ENCODE data around the gene FAM107B. TPM values are rescaled to one million over a fixed set of nuclear protein-coding genes. Genes with fewer than 3 reads are reported as not detected.
"Not testable (repeated sequence)": the region's sequence is repeated elsewhere in the genome, so short reads cannot be mapped to it uniquely, and the experiment has no call there.

FAM107B gene
- polyA plus RNA-seq, 6 donors from 2014 or later, result 112 to 259 (median 159) TPM

GRCh38 chr10:14639637-14640036 lies 135.1 kb downstream of the FAM107B start:
- H3K9me3 Mint-ChIP-seq, result peaks cover 0 to 8% (median 4%) of the 10 kb centered on the region in 7 donors
- no peaks in the 10 kb centered on the region for H3K27me3 Mint-ChIP-seq
- no peak for ATAC-seq (ENCODE audit: low read depth in 2 of 2)
- DNase-seq, result no peak
- peaks cover 12 to 39% (median 29%) of the 10 kb centered on the region in 3 donors for H3K4me1 Mint-ChIP-seq
- no peak overlapping the region for H3K4me3 Mint-ChIP-seq
- H3K27ac Mint-ChIP-seq, result peak overlapping the region in 1 of 6 donors; percentile 46
- H3K36me3 Mint-ChIP-seq, result no peaks in the 10 kb centered on the region

GRCh38 chr10:14635043-14635710 lies 139.5 kb downstream of the FAM107B start:
- peak overlapping the region in 1 of 8 donors; percentile 30 for H3K4me3 Mint-ChIP-seq
- ATAC-seq (ENCODE audit: low read depth in 2 of 2), result no peak
- no peaks in the 10 kb centered on the region for H3K27me3 Mint-ChIP-seq
- peak overlapping the region in 1 of 6 donors; percentile 47 for H3K27ac Mint-ChIP-seq
- H3K9me3 Mint-ChIP-seq, result no peaks in the 10 kb centered on the region
- no peaks in the 10 kb centered on the region for H3K36me3 Mint-ChIP-seq
- no peak for DNase-seq
- H3K4me1 Mint-ChIP-seq, result peaks cover 8 to 22% (median 12%) of the 10 kb centered on the region in 3 donors

GRCh38 chr10:14634572-14634971 lies 140.1 kb downstream of the FAM107B start:
- peak overlapping the region in 1 of 6 donors; percentile 72 for H3K27ac Mint-ChIP-seq

GRCh38 chr10:14625765-14626525 lies 148.8 kb downstream of the FAM107B start:
- no peak for DNase-seq
- ATAC-seq (ENCODE audit: low read depth in 2 of 2), result no peak
- H3K9me3 Mint-ChIP-seq, result no peaks in the 10 kb centered on the region

More at GRCh38 chr10:14634572-14634971, 140.1 kb downstream of the FAM107B start:
- H3K36me3 Mint-ChIP-seq; DNase-seq; ATAC-seq (ENCODE audit: low read depth in 2 of 2); H3K4me3 Mint-ChIP-seq; H3K27me3 Mint-ChIP-seq; H3K9me3 Mint-ChIP-seq: not testable (repeated sequence)
- H3K4me1 Mint-ChIP-seq, result peaks cover 6 to 21% (median 12%) of the 10 kb centered on the region in 3 donors

GRCh38 chr10:14625192-14625631 lies 149.5 kb downstream of the FAM107B start:
- no peaks in the 10 kb centered on the region for H3K9me3 Mint-ChIP-seq

More at GRCh38 chr10:14625765-14626525, 148.8 kb downstream of the FAM107B start:
- no peaks in the 10 kb centered on the region for H3K27me3 Mint-ChIP-seq
- H3K27ac Mint-ChIP-seq, result peak overlapping the region in 2 of 6 donors; percentile 58 to 92
- H3K4me3 Mint-ChIP-seq, result no peak overlapping the region
- H3K4me1 Mint-ChIP-seq, result peaks cover 13 to 32% (median 24%) of the 10 kb centered on the region in 3 donors
- no peaks in the 10 kb centered on the region for H3K36me3 Mint-ChIP-seq

GRCh38 chr10:14624600-14624999 lies 150.1 kb downstream of the FAM107B start:
- H3K4me3 Mint-ChIP-seq, result no peak overlapping the region
- ATAC-seq (ENCODE audit: low read depth in 2 of 2) (no peak), DNase-seq (no peak)
- H3K36me3 Mint-ChIP-seq, result no peaks in the 10 kb centered on the region
- peaks cover 13 to 31% (median 24%) of the 10 kb centered on the region in 3 donors for H3K4me1 Mint-ChIP-seq
- no peaks in the 10 kb centered on the region for H3K9me3 Mint-ChIP-seq
- peak overlapping the region in 1 of 6 donors; percentile 5 for H3K27ac Mint-ChIP-seq
- no peaks in the 10 kb centered on the region for H3K27me3 Mint-ChIP-seq

More at GRCh38 chr10:14625192-14625631, 149.5 kb downstream of the FAM107B start:
- Mint-ChIP-seq H3K36me3 (no peaks in the 10 kb centered on the region), H3K27ac (no peak overlapping the region), H3K27me3 (no peaks in the 10 kb centered on the region), H3K4me3 (no peak overlapping the region), H3K4me1 (peaks cover 13 to 33% (median 24%) of the 10 kb centered on the region in 3 donors)
- ATAC-seq (ENCODE audit: low read depth in 2 of 2) (no peak), DNase-seq (no peak)

GRCh38 chr10:14623931-14624330 lies 150.8 kb downstream of the FAM107B start:
- H3K27ac Mint-ChIP-seq, result peak overlapping the region in 1 of 6 donors; percentile 81
- H3K36me3 Mint-ChIP-seq, result no peaks in the 10 kb centered on the region
- no peak overlapping the region for H3K4me3 Mint-ChIP-seq
- no peaks in the 10 kb centered on the region for H3K9me3 Mint-ChIP-seq
- DNase-seq (no peak), ATAC-seq (ENCODE audit: low read depth in 2 of 2) (no peak)
- peaks cover 13 to 31% (median 24%) of the 10 kb centered on the region in 3 donors for H3K4me1 Mint-ChIP-seq
- no peaks in the 10 kb centered on the region for H3K27me3 Mint-ChIP-seq

- Mint-ChIP-seq H3K27me3 (no peaks in the 10 kb centered on the region), H3K4me1 (peaks cover 24 to 49% (median 42%) of the 10 kb centered on the region in 3 donors), H3K4me3 (peak overlapping the region in 1 of 8 donors; percentile 21), H3K36me3 (no peaks in the 10 kb centered on the region), H3K9me3 (no peaks in the 10 kb centered on the region), H3K27ac (peak overlapping the region in 1 of 6 donors; percentile 5)
- no peak for ATAC-seq (ENCODE audit: low read depth in 2 of 2)
- DNase-seq, result no peak
Observed at GRCh38 chr10:14621037-14621436, 153.7 kb downstream of the FAM107B start.

- no peak for DNase-seq
- ATAC-seq (ENCODE audit: low read depth in 2 of 2), result no peak
- Mint-ChIP-seq H3K9me3 (no peaks in the 10 kb centered on the region), H3K4me3 (no peak overlapping the region), H3K27ac (peak overlapping the region in 2 of 6 donors; percentile 1 to 27), H3K4me1 (peaks cover 20 to 37% (median 32%) of the 10 kb centered on the region in 3 donors), H3K36me3 (no peaks in the 10 kb centered on the region), H3K27me3 (no peaks in the 10 kb centered on the region)
Observed at GRCh38 chr10:14618674-14619073, 156.0 kb downstream of the FAM107B start.

- ATAC-seq (ENCODE audit: low read depth in 2 of 2), result no peak
- Mint-ChIP-seq H3K27ac (no peak overlapping the region), H3K27me3 (no peaks in the 10 kb centered on the region), H3K36me3 (no peaks in the 10 kb centered on the region), H3K4me1 (peaks cover 25 to 46% (median 39%) of the 10 kb centered on the region in 3 donors), H3K4me3 (no peak overlapping the region), H3K9me3 (no peaks in the 10 kb centered on the region)
- no peak for DNase-seq
Observed at GRCh38 chr10:14617852-14618251, 156.8 kb downstream of the FAM107B start.

- Mint-ChIP-seq H3K36me3 (no peaks in the 10 kb centered on the region), H3K27ac (peak overlapping the region in 5 of 6 donors; percentile 8 to 65 (median 26)), H3K9me3 (no peaks in the 10 kb centered on the region), H3K27me3 (no peaks in the 10 kb centered on the region), H3K4me3 (peak overlapping the region in 3 of 8 donors; percentile 11 to 27 (median 12)), H3K4me1 (peaks cover 25 to 46% (median 36%) of the 10 kb centered on the region in 3 donors)
- DNase-seq, result no peak
- no peak for ATAC-seq (ENCODE audit: low read depth in 2 of 2)
Observed at GRCh38 chr10:14616955-14617730, 157.6 kb downstream of the FAM107B start.

GRCh38 chr10:14616465-14616864 lies 158.2 kb downstream of the FAM107B start:
- peak overlapping the region in 1 of 6 donors; percentile 60 for H3K27ac Mint-ChIP-seq
- peaks cover 21 to 40% (median 29%) of the 10 kb centered on the region in 3 donors for H3K4me1 Mint-ChIP-seq
- no peaks in the 10 kb centered on the region for H3K36me3 Mint-ChIP-seq
- peak overlapping the region in 1 of 8 donors; percentile 12 for H3K4me3 Mint-ChIP-seq
- no peaks in the 10 kb centered on the region for H3K9me3 Mint-ChIP-seq
- no peak for ATAC-seq (ENCODE audit: low read depth in 2 of 2)
- H3K27me3 Mint-ChIP-seq, result no peaks in the 10 kb centered on the region
- DNase-seq, result no peak

- Mint-ChIP-seq H3K4me3 (peak overlapping the region in 1 of 8 donors; percentile 4), H3K9me3 (no peaks in the 10 kb centered on the region), H3K4me1 (peaks cover 29 to 53% (median 40%) of the 10 kb centered on the region in 3 donors), H3K27me3 (no peaks in the 10 kb centered on the region), H3K36me3 (no peaks in the 10 kb centered on the region), H3K27ac (peak overlapping the region in 4 of 6 donors; percentile 1 to 69 (median 36))
- ATAC-seq (ENCODE audit: low read depth in 2 of 2) (no peak), DNase-seq (no peak)
Observed at GRCh38 chr10:14613588-14613920, 161.1 kb downstream of the FAM107B start.
